GM21367 (cell line): ENCODE measurements around the gene TMSB4Y.

Experiments used
- ATAC-seq: cut with Tn5 transposase; IDR thresholded peaks from one replicate; pipeline ENCODE4 v1.9.1; 2021; ENCODE audit not compliant: unreplicated experiment

The TMSB4Y gene

GRCh38 chrY:13703568-13703968 lies at the start of gene TMSB4Y:
TSS of gene TMSB4Y (plus strand) at chrY:13703899.
- peak; percentile 86 for ATAC-seq

GRCh38 chrY:13664162-13664561 lies 39.5 kb upstream of the TMSB4Y start:
- ATAC-seq, result no peak

DNA sequence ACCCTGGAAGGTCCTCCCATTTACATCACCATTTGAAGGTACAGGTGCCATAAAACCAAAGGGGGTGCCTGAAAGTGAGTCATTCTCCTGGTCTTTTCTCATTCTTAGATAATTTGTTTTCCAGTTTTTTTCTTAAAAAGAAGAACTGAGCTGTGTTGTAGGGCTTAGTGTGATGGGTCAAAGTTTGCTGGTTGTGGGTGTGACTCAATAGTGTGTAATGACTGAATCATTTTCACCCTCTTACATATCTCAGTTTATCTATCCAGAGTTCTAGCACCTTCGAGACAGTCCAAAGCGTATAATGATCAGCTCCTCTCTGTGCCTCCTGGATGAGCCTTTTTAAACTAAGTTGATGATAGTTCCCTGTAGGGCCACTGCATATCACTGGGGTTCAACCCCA lies 32.6 kb upstream of the TMSB4Y start:
- no peak for ATAC-seq

GRCh38 chrY:13702276-13702675 lies 1.4 kb upstream of the TMSB4Y start:
- no peak for ATAC-seq

DNA sequence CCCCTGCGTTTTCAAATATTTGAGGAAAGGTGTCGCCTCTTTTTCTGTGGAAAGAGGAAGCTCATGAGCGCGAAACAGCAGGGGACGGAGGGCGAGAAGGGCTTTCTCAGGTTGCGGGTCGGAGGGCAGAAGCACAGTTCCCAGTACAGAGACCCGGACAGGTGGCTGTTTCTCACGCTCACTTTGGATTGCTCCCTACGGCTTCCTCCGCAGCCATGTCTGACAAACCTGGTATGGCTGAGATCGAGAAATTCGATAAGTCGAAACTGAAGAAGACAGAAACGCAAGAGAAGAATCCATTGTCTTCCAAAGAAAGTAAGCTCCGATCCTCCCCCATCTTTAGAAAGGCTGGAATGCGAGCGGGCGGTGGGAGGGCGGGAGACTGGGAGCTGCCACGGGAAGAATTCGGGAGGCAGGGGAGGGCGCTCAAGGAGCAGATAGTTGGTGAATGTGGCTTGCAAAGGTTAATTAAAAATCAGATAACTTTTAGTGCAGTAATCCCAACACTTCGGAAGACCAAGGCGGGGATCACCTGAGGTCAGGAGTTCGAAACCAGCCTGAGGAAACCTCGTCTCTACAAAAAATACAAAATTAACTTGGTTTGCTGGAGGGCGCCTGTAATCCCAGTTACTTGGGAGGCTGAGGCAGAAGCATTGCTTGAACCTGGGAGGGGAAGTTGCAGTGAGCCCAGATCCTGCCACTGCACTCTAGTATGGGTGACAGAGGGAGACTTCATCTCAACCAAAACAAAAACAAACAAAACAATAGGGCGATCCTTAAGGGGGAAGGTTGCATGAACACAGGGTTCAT lies 627 bp downstream of the TMSB4Y start:
- no peak for ATAC-seq

GRCh38 chrY:13705197-13705596 lies 1.5 kb downstream of the TMSB4Y start:
- no peak for ATAC-seq

GRCh38 chrY:13708038-13708437 lies 4.3 kb downstream of the TMSB4Y start:
- no peak for ATAC-seq

GRCh38 chrY:13718996-13719395 lies 15.3 kb downstream of the TMSB4Y start:
- no peak for ATAC-seq

DNA sequence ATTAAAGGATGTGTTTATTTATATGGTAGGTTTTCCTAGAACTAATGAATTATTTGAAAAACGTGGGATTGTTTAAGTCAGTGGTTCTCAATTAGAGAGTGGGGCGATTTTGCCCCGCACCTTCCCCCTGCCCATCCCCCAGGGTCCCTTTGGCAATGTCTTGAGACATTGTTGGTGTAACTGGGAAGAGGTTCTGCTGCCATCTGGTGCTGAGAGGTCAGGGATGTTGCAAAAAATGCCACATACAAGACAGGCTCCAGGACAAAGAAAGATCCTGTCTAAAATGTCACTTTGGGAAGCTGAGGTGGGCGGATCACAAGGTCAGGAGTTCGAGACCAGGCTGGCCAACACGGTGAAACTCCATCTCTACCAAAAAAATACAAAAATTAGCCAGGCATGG lies 25.8 kb downstream of the TMSB4Y start:
- ATAC-seq, result no peak

- no peak for ATAC-seq
These were observed 34.9 kb downstream of the TMSB4Y start for GRCh38 chrY:13738618-13739017.

GRCh38 chrY:13751289-13752071 lies 47.8 kb downstream of the TMSB4Y start:
- peak; percentile 96 for ATAC-seq

GRCh38 chrY:13754661-13755060 lies 51.0 kb downstream of the TMSB4Y start:
- no peak for ATAC-seq
